ENCODE data around the gene NTRK3.

GRCh38 chr15:88282614-88283013 lies 26.1 kb upstream of the NTRK3 start:
- TF ChIP-seq CTCF (conservative IDR thresholded peaks at IDR 0.05) (no peak), EZH2 (IDR thresholded peaks at IDR 0.05; ENCODE audit: low read depth) (no peak)

Measured in PC-9 (cell line).